HG03175 (cell line): ENCODE results near the gene PEAK3.

Experiments
- ATAC-seq: cut with Tn5 transposase; IDR thresholded peaks from one replicate; pipeline ENCODE4 v1.9.1; 2021; ENCODE audit warnings: mild to moderate bottlenecking, moderate library complexity; ENCODE audit not compliant: unreplicated experiment

PEAK3 gene

DNA sequence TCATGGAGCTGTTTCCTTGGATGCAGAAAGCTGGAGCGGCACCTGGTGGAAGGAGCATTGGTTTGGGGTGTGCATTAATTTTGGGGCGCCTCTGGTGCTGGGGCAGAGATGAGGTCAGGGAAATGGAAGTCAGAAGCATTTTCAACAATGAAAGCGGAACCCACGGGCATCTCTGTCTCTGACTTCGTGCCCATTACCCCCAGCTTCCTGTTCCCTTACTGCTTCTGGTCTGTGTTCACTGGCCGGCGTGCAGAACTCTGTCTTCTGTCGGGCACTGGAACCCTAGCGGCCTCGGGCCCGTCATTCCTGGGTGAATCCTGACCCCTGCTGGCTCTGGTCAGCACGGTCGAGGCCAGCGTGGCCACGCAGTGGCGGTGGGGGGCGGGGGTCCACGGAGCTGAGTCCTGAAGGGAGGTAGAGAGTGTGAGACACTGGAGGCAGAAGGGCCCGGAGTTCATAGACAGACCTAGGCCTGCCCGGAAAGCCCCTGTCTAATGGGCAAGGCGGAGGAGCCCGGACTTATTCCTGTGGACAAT, 33.9 kb upstream of the PEAK3 start:
- ATAC-seq: no peak

DNA sequence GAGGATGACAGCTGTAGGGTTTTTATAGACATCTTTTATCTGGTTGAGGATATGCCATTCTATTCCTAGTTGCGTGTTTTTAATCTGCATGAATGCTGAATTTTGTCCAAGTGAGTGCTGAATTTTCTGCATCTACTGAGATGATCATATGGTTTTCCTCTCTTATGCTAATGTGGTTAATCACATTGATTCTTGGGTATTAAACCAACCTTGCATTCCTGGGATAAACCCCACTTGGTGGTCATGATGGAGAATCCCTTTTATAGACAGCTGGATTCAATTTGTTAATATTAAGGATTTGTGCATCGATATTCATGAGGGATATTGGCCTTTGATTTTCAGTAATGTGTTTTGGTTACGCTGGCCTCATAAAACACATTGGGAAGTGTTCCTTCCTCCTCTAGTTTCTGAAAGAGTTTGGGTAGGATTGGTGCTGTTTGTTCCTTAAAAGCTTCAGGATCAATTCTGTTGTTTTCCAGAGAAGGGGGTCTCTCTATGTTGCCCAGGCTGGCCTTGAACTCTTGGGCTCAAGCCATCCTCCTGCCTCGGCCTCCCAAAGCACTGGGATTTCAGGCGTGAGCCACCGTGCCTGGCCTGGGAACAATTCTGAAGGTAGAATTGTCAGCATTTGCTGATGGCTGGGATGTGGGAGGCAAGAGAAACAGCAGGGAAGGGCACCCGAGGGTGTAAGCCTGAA, 33.3 kb upstream of the PEAK3 start:
- ATAC-seq: no peak

DNA sequence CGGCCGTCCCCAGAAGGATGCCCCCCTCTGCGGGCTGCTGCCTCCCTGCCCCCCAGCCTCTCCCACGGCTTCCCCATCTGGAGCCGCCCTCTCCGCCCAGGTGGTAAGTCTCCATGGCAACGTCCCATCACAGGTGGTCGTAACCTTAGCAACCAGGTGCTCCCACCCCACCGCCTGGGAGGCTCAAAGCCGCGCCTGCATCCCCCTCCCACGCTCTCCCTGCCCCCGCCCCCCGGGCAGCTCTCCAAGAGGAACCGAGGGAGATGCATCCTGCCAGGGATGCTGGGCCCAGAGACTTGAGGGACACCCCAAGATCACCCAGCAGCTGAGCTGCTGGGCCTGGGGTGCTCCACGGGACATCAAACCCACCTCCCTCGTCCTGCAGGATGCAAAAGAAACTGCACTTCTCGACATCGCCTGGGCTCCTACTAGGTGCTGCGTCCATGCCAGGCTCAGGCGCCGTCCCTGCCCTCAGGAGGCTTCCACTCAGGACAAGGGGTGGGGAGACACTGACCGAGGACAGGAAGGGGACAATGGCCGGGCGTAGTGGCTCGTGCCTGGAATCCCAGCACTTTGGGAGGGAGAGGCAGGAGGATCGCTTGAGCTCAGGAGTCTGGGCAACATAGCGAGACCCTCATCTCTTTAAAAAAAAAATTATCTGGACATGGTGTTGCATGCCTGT, 31.0 kb upstream of the PEAK3 start:
- ATAC-seq: no peak

DNA sequence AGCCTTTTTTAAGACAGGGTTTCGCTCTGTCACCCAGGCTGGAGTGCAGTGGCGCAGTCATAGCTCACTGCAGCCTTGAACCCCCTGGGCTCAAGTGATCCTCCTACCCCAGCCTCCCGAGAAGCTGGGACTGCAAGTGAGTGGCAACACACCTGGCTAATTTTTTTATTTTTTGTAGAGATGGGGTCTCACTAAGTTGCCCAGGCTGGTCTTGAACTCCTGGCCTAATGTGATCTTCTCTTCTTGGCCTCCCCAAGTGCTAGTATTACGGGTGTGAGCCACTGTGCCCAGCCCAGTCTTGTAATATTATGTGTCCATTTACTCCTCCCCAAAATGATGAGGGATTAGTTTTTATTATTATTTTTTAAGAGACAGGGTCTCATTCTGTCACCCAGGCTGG, 29.1 kb upstream of the PEAK3 start:
- ATAC-seq: no peak

- ATAC-seq: no peak
Measured at GRCh38 chr19:2309734-2310362, 27.9 kb upstream of the PEAK3 start.

- ATAC-seq: no peak
Measured at GRCh38 chr19:2308114-2308556, 26.2 kb upstream of the PEAK3 start, which contains the start of gene LINGO3. Gene LINGO3, minus strand, starts transcription at chr19:2308154. Its CDS starts 16,378 bp downstream, at chr19:2291776.

- no peak for ATAC-seq
Measured at GRCh38 chr19:2307518-2308012, 25.6 kb upstream of the PEAK3 start.

DNA sequence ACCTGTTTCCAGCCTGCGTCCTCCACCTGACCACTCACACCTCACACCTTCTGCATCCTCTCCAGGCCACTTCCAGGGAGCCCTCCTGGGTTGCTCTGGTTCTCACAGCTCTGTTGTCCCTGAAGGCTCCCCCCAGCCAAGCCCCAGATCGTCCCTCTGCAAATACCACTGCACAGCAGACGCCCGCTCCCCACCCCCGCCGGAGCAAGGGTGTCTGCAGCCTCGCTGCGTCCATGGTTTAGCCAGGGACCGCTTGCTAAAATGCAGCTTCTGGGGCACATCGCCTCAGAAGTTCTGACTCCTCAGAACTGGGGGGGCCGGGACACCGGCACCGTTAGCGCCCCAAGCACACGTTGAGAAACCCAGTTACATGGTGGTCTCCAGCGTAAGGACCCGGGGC, 25.0 kb upstream of the PEAK3 start:
- ATAC-seq: no peak

DNA sequence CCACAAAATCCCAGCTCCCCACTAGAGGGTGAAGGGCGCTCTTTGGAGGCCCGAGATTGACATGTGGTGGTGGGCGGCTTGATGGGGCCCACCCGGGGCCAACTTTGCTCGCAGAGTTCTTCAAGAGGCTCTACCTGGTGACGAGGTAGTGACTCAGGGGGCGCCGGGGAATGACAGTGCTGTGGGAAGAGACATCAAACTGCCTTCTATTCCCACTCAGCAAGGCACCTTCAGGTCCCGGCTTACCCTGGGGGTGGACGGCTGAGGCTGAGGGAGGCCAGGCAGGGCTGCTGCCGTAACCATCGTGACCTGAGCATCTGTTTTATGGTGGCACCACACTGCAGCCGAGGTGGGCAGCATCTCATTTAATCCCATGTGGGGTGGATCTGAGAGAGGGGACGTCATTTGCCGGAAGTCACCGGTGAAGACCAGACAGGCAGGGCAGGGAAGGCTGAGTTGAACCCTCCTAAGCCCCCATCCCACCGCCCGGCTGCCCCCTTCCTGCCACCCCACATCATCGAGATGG, 24.4 kb upstream of the PEAK3 start:
- ATAC-seq: no peak

DNA sequence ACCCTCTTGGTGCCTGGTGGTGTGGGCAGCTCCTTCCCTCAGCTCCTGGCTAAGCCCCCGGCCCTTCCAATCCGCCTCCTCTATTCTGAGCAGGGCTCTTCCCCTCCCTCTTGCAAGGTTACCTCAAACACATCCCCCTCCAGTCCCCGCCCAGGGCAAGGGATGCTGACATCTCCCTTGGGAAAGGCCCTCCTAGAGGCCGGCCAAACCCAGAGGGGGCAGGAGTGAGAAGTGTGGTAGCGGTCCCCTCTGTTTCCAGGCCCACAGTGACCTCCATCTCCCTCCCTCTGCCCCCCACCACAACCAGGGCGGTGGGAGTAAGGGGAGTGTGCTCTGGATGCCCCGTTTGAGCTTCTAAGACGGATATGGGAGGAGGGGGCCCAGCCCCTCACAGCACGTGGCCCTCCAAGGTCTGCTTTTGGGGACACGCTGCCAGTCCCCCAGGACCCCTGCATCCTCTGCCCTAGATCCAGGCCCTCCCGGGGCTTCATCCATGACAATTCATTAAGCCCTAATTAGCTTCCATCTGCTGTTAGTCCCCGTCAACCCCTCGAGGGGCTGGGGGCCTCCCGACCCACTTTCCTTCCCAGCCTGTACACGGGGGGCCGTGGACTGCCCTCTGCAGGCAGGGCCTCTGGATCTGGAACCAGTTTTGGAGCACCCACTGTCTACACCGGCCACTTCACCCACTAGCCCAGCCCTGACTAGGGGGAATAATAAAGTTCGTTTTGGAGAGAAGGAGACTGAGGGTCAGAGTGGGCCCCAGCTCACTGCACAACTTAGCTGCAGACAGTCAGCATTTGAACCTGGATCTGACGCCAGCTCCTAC, 23.7 kb upstream of the PEAK3 start:
- no peak for ATAC-seq

- ATAC-seq: no peak
Measured at GRCh38 chr19:2303211-2303798, 21.3 kb upstream of the PEAK3 start.

DNA sequence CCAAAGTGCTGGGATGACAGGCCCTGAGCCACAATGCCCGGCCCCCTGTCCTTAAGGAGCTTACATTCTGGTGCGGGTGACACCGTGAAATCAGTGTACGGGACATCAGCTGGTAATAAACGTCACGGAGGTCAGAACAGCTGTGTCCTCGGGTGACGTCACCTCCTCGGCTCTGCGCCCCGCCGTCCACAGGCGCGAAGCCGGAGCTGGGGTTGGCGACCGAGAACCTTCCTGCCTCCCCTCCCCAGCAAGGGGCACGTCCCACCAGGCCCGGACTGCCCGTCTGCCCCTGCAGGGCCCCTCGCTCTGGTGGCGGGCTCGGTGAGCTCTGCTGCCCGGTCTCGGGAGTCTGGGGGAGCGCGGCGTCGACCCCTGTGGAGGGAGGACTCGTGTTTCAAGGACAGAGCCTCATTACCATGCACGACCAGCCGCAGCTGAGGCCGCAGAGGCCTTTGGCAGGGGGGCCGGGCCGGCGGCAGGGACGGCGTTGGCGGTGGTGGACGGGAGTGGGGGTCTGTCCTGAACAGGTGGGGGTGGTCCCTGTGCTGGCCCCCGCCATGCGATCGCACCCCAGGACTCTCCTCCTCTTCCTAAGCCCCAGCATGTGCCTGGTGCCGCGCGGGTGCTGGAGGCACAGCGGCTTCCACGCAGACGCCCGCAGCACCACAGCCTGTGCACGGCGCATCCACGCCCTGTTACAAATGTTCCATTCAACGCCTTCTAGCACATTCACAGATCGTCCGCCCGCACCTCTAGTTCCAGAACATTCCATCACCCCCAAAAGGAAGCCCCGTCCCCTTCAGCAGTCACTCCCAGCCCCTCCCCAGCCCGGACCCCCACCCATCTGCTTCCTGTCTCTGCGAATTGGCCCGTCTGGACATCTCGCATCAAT, 20.6 kb upstream of the PEAK3 start:
- no peak for ATAC-seq

- no peak for ATAC-seq
Measured at GRCh38 chr19:2300533-2300932, 18.6 kb upstream of the PEAK3 start.

- ATAC-seq: no peak
Measured at GRCh38 chr19:2296141-2296540, 14.2 kb upstream of the PEAK3 start.

DNA sequence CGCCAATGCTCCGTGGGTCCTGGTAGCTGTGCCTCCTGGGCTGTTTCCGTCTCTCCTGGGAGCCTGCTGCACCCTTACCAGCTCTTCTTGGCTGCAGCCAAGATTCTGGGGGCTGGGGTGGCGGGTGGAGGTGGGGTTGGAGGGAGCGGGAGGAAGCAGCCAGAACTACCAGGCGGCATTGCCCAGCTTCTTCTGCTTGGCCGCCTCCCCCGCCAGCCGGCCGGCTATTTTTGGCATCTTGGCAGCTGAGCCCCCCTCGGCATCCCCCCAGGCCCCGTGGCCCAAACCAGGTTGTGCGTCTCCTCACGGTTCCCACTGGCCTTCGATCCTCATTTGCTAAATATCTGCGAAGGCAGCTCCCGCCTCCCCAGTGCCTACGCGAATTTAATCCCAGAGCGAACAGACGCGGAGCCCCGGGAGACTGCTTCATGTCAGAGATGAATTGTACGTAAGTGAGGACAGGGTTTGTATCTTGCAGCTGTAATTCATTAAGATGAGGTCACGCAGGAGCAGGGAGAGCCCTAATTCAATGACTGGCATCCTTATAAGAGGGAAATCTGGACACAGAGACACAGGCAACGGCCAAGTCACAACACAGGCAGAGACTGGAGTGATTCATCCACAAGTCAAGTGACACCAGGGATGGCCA, 12.8 kb upstream of the PEAK3 start:
- ATAC-seq: no peak

GRCh38 chr19:2291185-2291751, 9.3 kb upstream of the PEAK3 start:
- ATAC-seq: no peak

DNA sequence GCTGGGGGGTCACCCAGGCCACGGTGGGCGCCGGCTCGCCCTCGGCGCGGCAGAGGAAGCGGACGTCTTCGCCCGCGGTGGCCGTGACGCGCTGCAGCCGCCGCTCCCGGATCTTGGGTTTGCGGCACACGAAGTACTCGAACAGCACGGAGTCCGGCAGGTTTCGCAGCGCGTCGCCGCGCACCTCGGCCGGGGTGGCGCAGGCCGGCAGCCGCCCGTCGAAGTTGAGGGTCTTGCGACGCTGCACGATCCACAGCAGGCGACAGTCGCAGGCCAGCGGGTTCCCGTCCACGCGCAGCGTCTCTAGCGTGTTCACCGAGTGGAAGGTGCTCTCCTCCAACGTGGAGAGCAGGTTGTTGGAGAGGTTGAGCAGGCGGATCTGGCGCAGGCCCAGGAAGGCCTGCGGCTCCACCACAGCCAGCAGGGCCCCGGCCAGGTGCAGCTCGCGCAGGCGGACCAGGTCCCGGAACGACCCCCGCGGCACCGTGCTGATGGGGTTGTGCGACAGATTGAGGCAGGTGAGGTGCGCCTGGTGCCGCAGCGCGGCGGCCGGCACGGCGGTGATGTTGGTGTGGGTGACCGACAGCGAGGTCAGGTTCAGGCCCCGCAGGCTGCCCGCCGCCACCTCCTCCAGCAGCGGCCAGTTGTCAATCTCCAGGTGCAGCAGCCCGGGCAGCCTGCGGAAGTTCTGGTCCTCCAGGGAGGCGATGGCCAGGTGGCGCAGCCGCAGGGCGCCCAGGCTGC, 8.6 kb upstream of the PEAK3 start:
- no peak for ATAC-seq
